ENCODE results near the gene TMPRSS2.

- TF ChIP-seq POLR2A (IDR thresholded peaks at IDR 0.05), result no peak
- TF ChIP-seq CTCF (IDR thresholded peaks at IDR 0.05), result no peak
These were observed 22.4 kb upstream of the TMPRSS2 start for GRCh38 chr21:41530366-41530765.

All from Peyer's patch (tissue), 4 donors.